Fibroblast of lung (primary cell): Measurements from ENCODE around the gene LGALS7.

Experiments used
- CTCF ChIP-seq, 2 donors: IDR thresholded peaks in 1 of 2; conservative IDR thresholded peaks in 1 of 2; 1 replicate in 1 of 2; 2 replicates in 1 of 2; pipeline ENCODE4 v1.5.1; 2011 to 2012; ENCODE audit warnings: low read length in 2 of 2, control low read depth in 1 of 2, inconsistent platforms in 1 of 2, low read depth in 1 of 2, mild to moderate bottlenecking in 1 of 2
- EZH2 ChIP-seq: IDR thresholded peaks from 2 replicates; pipeline ENCODE4 v1.5.1; 2012; ENCODE audit warnings: low read length, control low read depth, mild to moderate bottlenecking; ENCODE audit errors: missing control alignments

DNA sequence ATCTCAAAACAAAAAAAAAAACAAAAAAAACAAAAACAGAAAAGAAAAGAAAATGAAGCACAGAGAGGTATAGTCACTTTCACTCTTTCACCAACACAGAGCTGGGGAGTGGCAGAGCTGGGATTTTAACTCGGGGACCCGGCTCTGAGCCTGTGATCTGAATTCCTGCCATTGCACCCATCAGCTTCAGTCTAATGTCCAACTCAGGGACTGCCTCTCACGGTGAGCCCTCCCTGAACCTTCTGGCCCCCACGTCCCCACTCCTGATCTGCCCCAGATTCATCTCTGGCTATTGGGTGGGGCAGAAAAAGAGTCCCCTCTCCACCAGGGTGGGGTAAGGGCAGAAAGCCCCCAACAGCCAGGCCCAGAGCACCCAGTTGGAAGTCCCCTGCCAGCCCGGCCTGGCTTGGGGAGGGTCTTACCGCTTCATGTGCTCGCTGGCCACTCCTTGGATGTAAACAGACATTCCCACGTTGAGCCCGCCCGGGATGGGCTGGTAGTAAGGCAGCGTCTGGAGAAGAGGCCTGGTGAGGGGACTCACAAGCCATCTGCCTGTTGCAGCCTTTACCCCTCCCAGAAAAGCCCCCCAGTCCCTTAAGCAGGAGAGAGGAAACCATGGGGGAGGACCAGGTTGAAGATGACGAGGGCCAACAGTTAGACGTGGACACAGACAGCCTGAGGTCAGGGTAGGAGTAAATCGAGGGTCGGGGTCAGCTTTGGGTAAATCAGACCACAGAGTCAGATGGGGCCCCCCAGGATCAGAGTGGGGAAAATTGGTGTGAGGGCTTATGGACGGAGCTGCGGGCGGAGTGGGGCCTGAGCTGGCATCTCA, 38.9 kb upstream of the LGALS7 start:
- TF ChIP-seq CTCF (conservative IDR thresholded peaks at IDR 0.05 in 1 of 2, IDR thresholded peaks at IDR 0.05 in 1 of 2; ENCODE audit: low read depth in 1 of 2, low read length in 2 of 2), result no peak
- no peak for TF ChIP-seq EZH2
